ENCODE data around the gene ACADSB. TPM values are rescaled to one million over a fixed set of nuclear protein-coding genes. Genes with fewer than 3 reads are reported as not detected.

Gene ACADSB
- total and polyA plus RNA-seq, 2 donors from 2014 or later: 26.6 to 48.5 TPM

GRCh38 chr10:123026302-123026701 is 17.5 kb downstream of the ACADSB start:
- TF ChIP-seq CTCF (IDR thresholded peaks at IDR 0.05; ENCODE audit: borderline replicate concordance, extremely low read depth, insufficient read depth): no peak
- Histone ChIP-seq H3K36me3 (ENCODE audit: control insufficient read depth in 2 of 3, insufficient read depth in 3 of 3, low read length in 3 of 3) (no peaks in the 10 kb centered on the region), H3K9ac (ENCODE audit: low read length in 3 of 3) (no peak overlapping the region), H3K4me1 (ENCODE audit: control insufficient read depth in 2 of 3, insufficient read depth in 2 of 3, low read depth in 1 of 3, low read length in 3 of 3) (no peaks in the 10 kb centered on the region), H3K27me3 (ENCODE audit: control insufficient read depth, insufficient read depth, low read length) (no peaks in the 10 kb centered on the region), H3K9me3 (ENCODE audit: control insufficient read depth in 2 of 3, insufficient read depth in 1 of 3, low read length in 3 of 3) (no peaks in the 10 kb centered on the region), H3K27ac (ENCODE audit: low read depth in 2 of 2, low read length in 2 of 2) (no peak overlapping the region), H3K4me3 (ENCODE audit: low read length in 3 of 3) (no peak overlapping the region)
- intact Hi-C loops (cut with DNase I): no loop called here
- DNase-seq: no peak
- FAIRE-seq: no peak

GRCh38 chr10:123027861-123028260 is 19.1 kb downstream of the ACADSB start:
- intact Hi-C loops (cut with DNase I): no loop called here
- no peaks in the 10 kb centered on the region for H3K4me1 ChIP-seq (ENCODE audit: control insufficient read depth in 2 of 3, insufficient read depth in 2 of 3, low read depth in 1 of 3, low read length in 3 of 3)
- H3K4me3 ChIP-seq (ENCODE audit: low read length in 3 of 3): no peak overlapping the region
- H3K27ac ChIP-seq (ENCODE audit: low read depth in 2 of 2, low read length in 2 of 2): no peak overlapping the region
- no peak for TF ChIP-seq CTCF (IDR thresholded peaks at IDR 0.05; ENCODE audit: borderline replicate concordance, extremely low read depth, insufficient read depth)
- no peaks in the 10 kb centered on the region for H3K27me3 ChIP-seq (ENCODE audit: control insufficient read depth, insufficient read depth, low read length)
- H3K9me3 ChIP-seq (ENCODE audit: control insufficient read depth in 2 of 3, insufficient read depth in 1 of 3, low read length in 3 of 3): no peaks in the 10 kb centered on the region
- H3K36me3 ChIP-seq (ENCODE audit: control insufficient read depth in 2 of 3, insufficient read depth in 3 of 3, low read length in 3 of 3): no peaks in the 10 kb centered on the region
- DNase-seq (no peak), FAIRE-seq (no peak)
- H3K9ac ChIP-seq (ENCODE audit: low read length in 3 of 3): no peak overlapping the region

- peaks cover 0 to 3% (median 0%) of the 10 kb centered on the region in 3 donors for H3K36me3 ChIP-seq (ENCODE audit: control insufficient read depth in 2 of 3, insufficient read depth in 3 of 3, low read length in 3 of 3)
- no peak overlapping the region for H3K4me3 ChIP-seq (ENCODE audit: low read length in 3 of 3)
- no peaks in the 10 kb centered on the region for H3K27me3 ChIP-seq (ENCODE audit: control insufficient read depth, insufficient read depth, low read length)
- intact Hi-C loops (cut with DNase I): no loop called here
- no peaks in the 10 kb centered on the region for H3K4me1 ChIP-seq (ENCODE audit: control insufficient read depth in 2 of 3, insufficient read depth in 2 of 3, low read depth in 1 of 3, low read length in 3 of 3)
- TF ChIP-seq CTCF (IDR thresholded peaks at IDR 0.05; ENCODE audit: borderline replicate concordance, extremely low read depth, insufficient read depth): no peak
- H3K9ac ChIP-seq (ENCODE audit: low read length in 3 of 3): no peak overlapping the region
- no peak for DNase-seq
- no peak overlapping the region for H3K27ac ChIP-seq (ENCODE audit: low read depth in 2 of 2, low read length in 2 of 2)
- H3K9me3 ChIP-seq (ENCODE audit: control insufficient read depth in 2 of 3, insufficient read depth in 1 of 3, low read length in 3 of 3): no peaks in the 10 kb centered on the region
- FAIRE-seq: no peak
These were observed 22.3 kb downstream of the ACADSB start for GRCh38 chr10:123031124-123031523.

GRCh38 chr10:123034332-123034731 is 25.5 kb downstream of the ACADSB start:
- Histone ChIP-seq H3K27ac (ENCODE audit: low read depth in 2 of 2, low read length in 2 of 2) (no peak overlapping the region), H3K9me3 (ENCODE audit: control insufficient read depth in 2 of 3, insufficient read depth in 1 of 3, low read length in 3 of 3) (no peaks in the 10 kb centered on the region), H3K9ac (ENCODE audit: low read length in 3 of 3) (no peak overlapping the region), H3K27me3 (ENCODE audit: control insufficient read depth, insufficient read depth, low read length) (no peaks in the 10 kb centered on the region), H3K36me3 (ENCODE audit: control insufficient read depth in 2 of 3, insufficient read depth in 3 of 3, low read length in 3 of 3) (peaks cover 0 to 5% (median 0%) of the 10 kb centered on the region in 3 donors), H3K4me1 (ENCODE audit: control insufficient read depth in 2 of 3, insufficient read depth in 2 of 3, low read depth in 1 of 3, low read length in 3 of 3) (peaks cover 0 to 6% (median 2%) of the 10 kb centered on the region in 3 donors), H3K4me3 (ENCODE audit: low read length in 3 of 3) (no peak overlapping the region)
- TF ChIP-seq CTCF (IDR thresholded peaks at IDR 0.05; ENCODE audit: borderline replicate concordance, extremely low read depth, insufficient read depth): no peak
- intact Hi-C loops (cut with DNase I): no loop called here
- no peak for DNase-seq
- FAIRE-seq: no peak
